ENCODE results near the gene PASK.

PASK gene

DNA sequence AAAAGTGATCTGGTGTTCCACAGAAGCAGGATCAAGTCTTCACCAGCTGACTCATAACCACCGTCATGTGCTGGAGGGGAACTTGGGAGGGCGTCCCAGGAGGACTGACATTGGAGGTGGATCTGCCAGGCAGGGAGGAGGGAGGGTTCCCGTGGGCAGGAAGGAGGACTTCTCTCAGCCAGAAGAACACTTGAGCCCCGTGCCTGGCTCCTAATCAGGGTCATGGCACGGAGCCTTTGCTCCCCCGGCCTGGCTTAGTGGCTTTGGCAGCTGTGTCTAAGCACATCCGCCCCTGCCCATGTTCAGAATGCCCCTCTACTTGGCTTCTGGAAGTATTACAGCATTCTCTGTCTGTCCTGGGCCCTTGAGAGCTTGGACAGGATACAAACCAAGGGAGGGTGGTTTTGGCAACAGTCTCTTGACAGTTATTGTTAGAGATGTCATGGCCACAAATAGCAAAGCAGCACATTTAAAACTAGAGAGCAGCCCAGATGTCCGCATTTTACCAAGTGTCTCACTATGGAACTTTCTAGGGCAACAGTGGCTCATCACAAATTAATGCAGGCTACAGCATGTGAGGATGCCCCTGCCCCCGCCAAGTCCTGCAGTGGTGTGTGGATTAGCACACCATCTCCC, 12.5 kb upstream of the PASK start:
- TF ChIP-seq, protein P1, sequence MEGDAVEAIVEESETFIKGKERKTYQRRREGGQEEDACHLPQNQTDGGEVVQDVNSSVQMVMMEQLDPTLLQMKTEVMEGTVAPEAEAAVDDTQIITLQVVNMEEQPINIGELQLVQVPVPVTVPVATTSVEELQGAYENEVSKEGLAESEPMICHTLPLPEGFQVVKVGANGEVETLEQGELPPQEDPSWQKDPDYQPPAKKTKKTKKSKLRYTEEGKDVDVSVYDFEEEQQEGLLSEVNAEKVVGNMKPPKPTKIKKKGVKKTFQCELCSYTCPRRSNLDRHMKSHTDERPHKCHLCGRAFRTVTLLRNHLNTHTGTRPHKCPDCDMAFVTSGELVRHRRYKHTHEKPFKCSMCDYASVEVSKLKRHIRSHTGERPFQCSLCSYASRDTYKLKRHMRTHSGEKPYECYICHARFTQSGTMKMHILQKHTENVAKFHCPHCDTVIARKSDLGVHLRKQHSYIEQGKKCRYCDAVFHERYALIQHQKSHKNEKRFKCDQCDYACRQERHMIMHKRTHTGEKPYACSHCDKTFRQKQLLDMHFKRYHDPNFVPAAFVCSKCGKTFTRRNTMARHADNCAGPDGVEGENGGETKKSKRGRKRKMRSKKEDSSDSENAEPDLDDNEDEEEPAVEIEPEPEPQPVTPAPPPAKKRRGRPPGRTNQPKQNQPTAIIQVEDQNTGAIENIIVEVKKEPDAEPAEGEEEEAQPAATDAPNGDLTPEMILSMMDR (IDR thresholded peaks at IDR 0.05; ENCODE audit: low read depth, low read length, missing control alignments): no peak
- no peak overlapping the region for H3K4me3 ChIP-seq (ENCODE audit: low read depth, low read length)
- no peak for DNase-seq (ENCODE audit: low read depth)

DNA sequence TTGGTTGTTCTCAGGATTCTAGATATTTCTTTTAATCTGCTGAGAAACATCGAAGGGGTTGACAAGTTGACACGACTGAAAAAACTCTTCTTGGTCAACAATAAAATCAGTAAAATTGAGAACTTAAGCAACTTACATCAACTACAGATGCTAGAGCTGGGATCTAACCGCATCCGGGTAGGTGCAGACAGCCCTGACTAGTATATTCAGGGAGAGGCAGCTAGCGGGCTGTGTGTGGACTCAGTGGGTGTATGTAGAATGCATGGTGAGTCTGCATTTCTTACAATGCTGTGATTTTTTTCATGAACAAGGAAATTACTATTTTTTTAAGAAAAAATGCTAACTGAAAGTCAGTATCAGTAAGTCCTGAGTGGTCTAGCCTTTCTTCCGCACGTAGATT, 11.0 kb upstream of the PASK start:
- H3K4me3 ChIP-seq (ENCODE audit: low read depth, low read length): no peak overlapping the region
- no peak for DNase-seq (ENCODE audit: low read depth)
- TF ChIP-seq, protein P1 (IDR thresholded peaks at IDR 0.05; ENCODE audit: low read depth, low read length, missing control alignments): no peak

DNA sequence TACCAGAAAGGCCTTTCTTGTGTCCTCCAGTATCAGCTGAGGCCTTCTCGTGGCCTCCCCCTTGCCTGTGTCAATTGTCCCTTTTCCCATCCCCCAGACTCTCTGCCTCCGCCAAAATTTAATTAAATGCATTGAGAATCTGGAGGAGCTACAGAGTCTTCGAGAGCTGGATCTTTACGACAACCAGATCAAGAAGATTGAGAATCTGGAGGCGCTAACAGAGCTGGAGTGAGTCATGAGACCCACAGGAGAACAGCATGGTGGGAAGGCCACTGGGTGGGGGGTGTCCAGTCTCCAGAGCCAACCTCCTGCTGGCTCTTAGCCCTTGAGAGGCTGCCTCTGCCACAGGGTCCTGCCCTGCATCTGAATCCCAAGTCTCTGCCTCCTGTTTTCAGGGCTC, 9.8 kb upstream of the PASK start:
- DNase-seq (ENCODE audit: low read depth): no peak
- H3K4me3 ChIP-seq (ENCODE audit: low read depth, low read length): no peak overlapping the region
- TF ChIP-seq, protein P1 (IDR thresholded peaks at IDR 0.05; ENCODE audit: low read depth, low read length, missing control alignments): no peak

DNA sequence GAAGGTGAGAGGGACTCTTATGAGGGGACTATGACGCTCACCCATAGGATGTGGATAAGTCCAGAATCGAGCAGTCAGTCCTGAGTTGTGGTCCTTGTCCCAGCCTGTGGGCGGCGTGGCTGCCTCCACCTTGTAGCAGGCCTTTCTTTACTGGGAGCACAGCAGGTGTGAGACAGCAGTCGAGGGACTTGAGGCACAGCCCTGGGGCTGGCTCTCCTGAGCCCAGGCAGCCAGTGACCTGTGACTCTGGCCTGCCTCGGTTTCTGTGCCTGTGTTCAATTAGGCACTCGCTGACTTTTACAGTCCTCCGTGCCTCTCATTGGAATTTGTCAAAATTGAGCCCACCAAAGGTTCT, 9.3 kb upstream of the PASK start:
- no peak overlapping the region for H3K4me3 ChIP-seq (ENCODE audit: low read depth, low read length)
- DNase-seq (ENCODE audit: low read depth): no peak
- TF ChIP-seq, protein P1 (IDR thresholded peaks at IDR 0.05; ENCODE audit: low read depth, low read length, missing control alignments): no peak

DNA sequence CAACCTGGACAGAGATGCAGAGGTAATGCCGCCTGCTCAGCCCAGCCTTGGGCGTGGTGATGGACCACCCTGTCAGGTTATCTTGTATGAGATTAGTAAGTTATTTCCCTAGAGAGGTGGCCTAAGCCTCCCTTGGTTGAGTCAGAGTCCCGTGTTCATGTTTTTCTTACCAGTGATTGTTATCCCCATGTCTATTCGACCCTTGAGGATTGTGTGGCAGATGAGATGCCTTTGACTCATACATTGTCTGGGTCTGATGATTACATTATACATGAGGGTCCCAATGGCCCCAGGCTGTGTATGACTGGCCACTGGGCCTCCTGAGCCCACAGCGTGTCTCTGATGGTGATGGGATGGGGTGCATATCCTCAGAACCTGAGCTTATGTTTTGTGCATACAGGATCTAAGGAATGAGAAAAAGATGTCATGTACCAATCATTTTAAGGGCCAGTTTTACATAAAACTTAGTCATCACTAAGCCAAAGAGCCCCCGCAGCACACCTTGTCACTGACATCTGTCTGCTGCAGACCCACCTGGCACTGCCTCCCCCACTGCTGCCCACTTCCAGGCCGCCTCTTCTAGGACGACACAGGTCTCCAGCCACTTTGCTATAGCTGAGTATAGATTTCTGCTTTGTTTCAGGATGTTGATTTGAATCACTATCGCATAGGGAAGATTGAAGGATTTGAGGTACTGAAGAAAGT, 8.7 kb upstream of the PASK start:
- no peak overlapping the region for H3K4me3 ChIP-seq (ENCODE audit: low read depth, low read length)
- TF ChIP-seq, protein P1 (IDR thresholded peaks at IDR 0.05; ENCODE audit: low read depth, low read length, missing control alignments): no peak
- no peak for DNase-seq (ENCODE audit: low read depth)

DNA sequence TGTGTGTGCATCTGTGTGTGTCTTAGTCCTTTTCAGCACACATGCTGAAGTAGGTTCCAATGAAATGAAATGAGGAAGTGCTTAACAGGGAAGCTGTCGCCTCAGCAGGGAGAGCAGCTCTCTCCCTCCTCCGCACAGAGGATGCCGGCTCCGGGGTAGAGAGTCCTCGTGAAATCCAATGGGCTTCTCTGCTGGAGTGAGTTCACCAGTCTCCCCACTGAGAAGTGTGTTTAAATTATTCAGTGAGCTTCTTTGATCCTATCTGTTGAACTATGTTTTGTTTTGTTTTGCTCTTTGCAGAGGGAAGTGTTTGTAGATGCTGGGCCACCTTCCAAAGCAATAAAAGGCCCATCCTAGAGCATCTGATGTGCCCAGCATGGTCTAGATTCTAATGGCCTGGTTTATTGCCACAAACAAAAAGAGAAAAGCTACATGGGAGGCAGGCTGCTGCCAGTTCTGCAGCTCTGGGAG, 7.7 kb upstream of the PASK start:
- no peak overlapping the region for H3K4me3 ChIP-seq (ENCODE audit: low read depth, low read length)
- DNase-seq (ENCODE audit: low read depth): no peak
- TF ChIP-seq, protein P1 (IDR thresholded peaks at IDR 0.05; ENCODE audit: low read depth, low read length, missing control alignments): no peak

DNA sequence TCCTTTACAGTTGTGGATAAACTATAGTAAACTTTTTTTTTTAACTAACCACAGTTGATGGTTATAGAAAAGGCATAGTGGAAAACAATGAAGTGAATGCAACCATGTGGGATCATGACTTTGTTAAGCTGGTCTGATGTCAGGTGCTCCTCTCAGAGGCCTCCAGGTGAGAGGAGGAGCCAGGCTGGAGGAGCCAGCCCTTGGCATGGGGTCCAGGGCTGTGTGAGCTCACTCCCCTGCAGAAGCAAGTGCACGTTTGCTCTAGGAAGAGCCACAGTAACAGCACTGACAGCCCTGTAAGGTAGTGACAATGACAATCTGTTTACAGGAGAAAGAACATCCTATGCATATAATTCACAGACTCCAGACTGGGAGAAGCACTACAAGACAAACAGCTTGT, 6.7 kb upstream of the PASK start:
- DNase-seq (ENCODE audit: low read depth): no peak
- TF ChIP-seq, protein P1 (IDR thresholded peaks at IDR 0.05; ENCODE audit: low read depth, low read length, missing control alignments): no peak

More for the DNA sequence above, 6.7 kb upstream of the PASK start:
- no peak overlapping the region for H3K4me3 ChIP-seq (ENCODE audit: low read depth, low read length)

All from GM12864 (cell line).